Measurements from ENCODE around the gene DDIT4. TPM values are rescaled to one million over a fixed set of nuclear protein-coding genes. Genes with fewer than 3 reads are reported as not detected.

The DDIT4 gene
- total and polyA plus RNA-seq, 9 of the 15 experiments (the other 6 are each of a cell fraction or from before 2014, with no cell fraction given), result 8.2 to 675 (median 159) TPM

GRCh38 chr10:72321248-72322029 lies 47.7 kb downstream of the DDIT4 start (continued):
- TF ChIP-seq HOMEZ (CRISPR knock-in tag; IDR thresholded peaks at IDR 0.05) (0 out of 2 replicates have a peak, but pooled peaks have one; percentile 5), MCM2 (IDR thresholded peaks at IDR 0.05; ENCODE audit: low read depth) (no peak), ZNF583 (CRISPR knock-in tag; IDR thresholded peaks at IDR 0.05) (peak; percentile 38), HMGN3 (IDR thresholded peaks at IDR 0.05; ENCODE audit: borderline replicate concordance, extremely low read depth, insufficient read length, low read depth, low read length) (peak; percentile 22), CBX1 (IDR thresholded peaks at IDR 0.05; ENCODE audit: low read depth) (no peak), LARP7 (IDR thresholded peaks at IDR 0.05) (no peak), TCF3 (CRISPR knock-in tag; IDR thresholded peaks at IDR 0.05) (peak; percentile 30; the same call in 1 of the 2 replicates), ZNF436 (CRISPR knock-in tag; IDR thresholded peaks at IDR 0.05) (no peak), MTA1 (IDR thresholded peaks at IDR 0.05; ENCODE audit: borderline replicate concordance) (no peak), ZNF707 (CRISPR knock-in tag; conservative IDR thresholded peaks at IDR 0.05) (0 out of 2 replicates have a peak, but pooled peaks have one; percentile 40), KAT7 (CRISPR knock-in tag; IDR thresholded peaks at IDR 0.05; ENCODE audit: borderline replicate concordance) (peak; percentile 93; the same call in 1 of the 2 replicates), SP1 (CRISPR knock-in tag; IDR thresholded peaks at IDR 0.05) (no peak), ZNF232 (CRISPR knock-in tag; IDR thresholded peaks at IDR 0.05) (no peak), ZNF57 (CRISPR knock-in tag; IDR thresholded peaks at IDR 0.05) (no peak), ARID2 (IDR thresholded peaks at IDR 0.05) (no peak), PBX2 (CRISPR knock-in tag; IDR thresholded peaks at IDR 0.05; ENCODE audit: low read depth) (no peak), PBX2 (tag; conservative IDR thresholded peaks at IDR 0.05; ENCODE audit: low read depth) (no peak), MCM7 (IDR thresholded peaks at IDR 0.05) (no peak), LCOR (CRISPR knock-in tag; IDR thresholded peaks at IDR 0.05) (0 out of 2 replicates have a peak, but pooled peaks have one; percentile 54), HSF4 (CRISPR knock-in tag; IDR thresholded peaks at IDR 0.05; ENCODE audit: borderline replicate concordance) (0 out of 2 replicates have a peak, but pooled peaks have one; percentile 3), CTBP1 (IDR thresholded peaks at IDR 0.05; ENCODE audit: borderline replicate concordance) (no peak; the same call in 1 of the 2 replicates), ELF2 (CRISPR knock-in tag; IDR thresholded peaks at IDR 0.05) (no peak), YY1 (IDR thresholded peaks at IDR 0.05; ENCODE audit: borderline replicate concordance in 1 of 3, control insufficient read depth in 1 of 3, extremely low read depth in 1 of 3, insufficient read depth in 3 of 3, insufficient read length in 1 of 3, insufficient replicate concordance in 2 of 3, low read depth in 1 of 3, low read length in 2 of 3) (no peak)
- TF ChIP-seq, protein P1, sequence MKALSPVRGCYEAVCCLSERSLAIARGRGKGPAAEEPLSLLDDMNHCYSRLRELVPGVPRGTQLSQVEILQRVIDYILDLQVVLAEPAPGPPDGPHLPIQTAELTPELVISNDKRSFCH (CRISPR knock-in tag; IDR thresholded peaks at IDR 0.05), result no peak
- TF ChIP-seq, protein P1 (tag; IDR thresholded peaks at IDR 0.05), result peak; percentile 88; the same call in 1 of the 2 replicates
